GM10847 (cell line): Measurements from ENCODE around the gene C16orf89.
"Not testable (repeated sequence)": the region's sequence is repeated elsewhere in the genome, so short reads cannot be mapped to it uniquely, and the experiment has no call there.

Source experiments
- POLR2A ChIP-seq: IDR thresholded peaks from 2 replicates; pipeline ENCODE4 v1.6.1; 2011; ENCODE audit not compliant: insufficient read length; ENCODE audit errors: extremely low read depth

Gene C16orf89, protein sequence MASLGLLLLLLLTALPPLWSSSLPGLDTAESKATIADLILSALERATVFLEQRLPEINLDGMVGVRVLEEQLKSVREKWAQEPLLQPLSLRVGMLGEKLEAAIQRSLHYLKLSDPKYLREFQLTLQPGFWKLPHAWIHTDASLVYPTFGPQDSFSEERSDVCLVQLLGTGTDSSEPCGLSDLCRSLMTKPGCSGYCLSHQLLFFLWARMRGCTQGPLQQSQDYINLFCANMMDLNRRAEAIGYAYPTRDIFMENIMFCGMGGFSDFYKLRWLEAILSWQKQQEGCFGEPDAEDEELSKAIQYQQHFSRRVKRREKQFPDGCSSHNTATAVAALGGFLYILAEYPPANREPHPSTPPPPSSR

GRCh38 chr16:5065813-5066212 lies at the start of gene C16orf89:
Gene C16orf89 (minus strand): TSS chr16:5065956. CDS start chr16:5065908, 48 bp downstream.
- no peak for TF ChIP-seq POLR2A

GRCh38 chr16:5108505-5109158 lies 42.9 kb upstream of the C16orf89 start:
- no peak for TF ChIP-seq POLR2A

GRCh38 chr16:5097470-5098220 lies 31.9 kb upstream of the C16orf89 start, which contains the start of gene EEF2KMT:
Gene EEF2KMT (minus strand): TSS chr16:5097795. CDS start chr16:5097739, 56 bp downstream.
- TF ChIP-seq POLR2A = not testable (repeated sequence)

- TF ChIP-seq POLR2A = no peak
Observed at GRCh38 chr16:5078626-5079025, 12.9 kb upstream of the C16orf89 start.

DNA sequence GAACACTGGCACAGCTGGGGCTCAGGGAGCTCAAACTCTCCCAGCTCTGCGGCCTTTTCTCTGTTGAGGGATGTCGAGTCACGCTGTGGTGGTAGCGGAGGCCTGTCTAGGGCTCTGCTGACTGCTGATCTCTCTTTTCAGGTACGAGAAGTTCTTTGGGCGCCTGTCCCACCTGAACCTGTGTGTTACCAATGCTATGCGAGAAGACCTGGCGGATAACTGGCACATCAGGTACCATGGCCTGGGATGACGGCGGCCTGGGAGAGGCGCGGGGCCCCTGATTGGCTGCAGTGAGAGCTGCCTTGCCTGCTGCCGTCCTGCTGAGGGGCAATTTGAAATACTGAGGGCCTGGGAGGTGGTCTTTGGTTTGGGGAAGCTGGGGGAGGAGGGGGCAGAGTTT lies 11.5 kb upstream of the C16orf89 start:
- TF ChIP-seq POLR2A = no peak

DNA sequence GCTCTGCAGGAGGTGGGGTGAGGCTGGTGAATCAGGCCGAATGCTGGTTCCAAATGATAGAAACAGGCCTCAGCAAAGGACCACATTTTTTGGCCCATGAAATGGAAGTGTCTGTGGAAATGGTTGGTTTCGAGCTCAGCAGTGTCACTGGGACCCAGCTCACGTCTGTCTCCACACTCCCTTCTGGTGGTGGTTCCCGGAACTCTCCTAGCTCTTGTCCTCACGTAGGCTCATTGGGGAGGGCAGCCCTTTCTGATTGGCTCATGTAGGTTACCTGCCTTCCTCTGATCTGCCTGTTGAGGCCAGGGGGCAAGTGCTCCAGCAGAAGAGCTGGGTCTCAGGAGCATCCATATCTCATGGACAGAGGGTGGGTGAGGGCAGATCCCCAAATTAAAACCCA lies 9.9 kb upstream of the C16orf89 start:
- no peak for TF ChIP-seq POLR2A

DNA sequence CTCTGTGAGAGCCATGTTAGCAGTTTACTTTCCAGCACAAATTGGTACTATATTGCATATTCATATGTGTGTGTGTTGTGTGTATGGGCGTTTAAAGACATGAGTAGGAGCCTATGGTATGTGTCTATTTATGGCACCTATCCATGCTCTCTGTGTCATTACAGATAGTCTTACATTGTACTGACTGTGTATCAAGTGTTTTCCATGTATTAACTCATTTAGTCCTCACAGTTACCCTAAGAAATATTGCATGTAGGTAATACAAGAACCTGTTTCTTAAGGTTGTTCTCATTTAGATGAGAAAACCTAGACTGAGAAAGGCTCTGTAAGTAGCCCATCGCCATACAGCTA lies 7.5 kb upstream of the C16orf89 start:
- TF ChIP-seq POLR2A = no peak

GRCh38 chr16:5072334-5073278 lies 6.8 kb upstream of the C16orf89 start:
- no peak for TF ChIP-seq POLR2A

DNA sequence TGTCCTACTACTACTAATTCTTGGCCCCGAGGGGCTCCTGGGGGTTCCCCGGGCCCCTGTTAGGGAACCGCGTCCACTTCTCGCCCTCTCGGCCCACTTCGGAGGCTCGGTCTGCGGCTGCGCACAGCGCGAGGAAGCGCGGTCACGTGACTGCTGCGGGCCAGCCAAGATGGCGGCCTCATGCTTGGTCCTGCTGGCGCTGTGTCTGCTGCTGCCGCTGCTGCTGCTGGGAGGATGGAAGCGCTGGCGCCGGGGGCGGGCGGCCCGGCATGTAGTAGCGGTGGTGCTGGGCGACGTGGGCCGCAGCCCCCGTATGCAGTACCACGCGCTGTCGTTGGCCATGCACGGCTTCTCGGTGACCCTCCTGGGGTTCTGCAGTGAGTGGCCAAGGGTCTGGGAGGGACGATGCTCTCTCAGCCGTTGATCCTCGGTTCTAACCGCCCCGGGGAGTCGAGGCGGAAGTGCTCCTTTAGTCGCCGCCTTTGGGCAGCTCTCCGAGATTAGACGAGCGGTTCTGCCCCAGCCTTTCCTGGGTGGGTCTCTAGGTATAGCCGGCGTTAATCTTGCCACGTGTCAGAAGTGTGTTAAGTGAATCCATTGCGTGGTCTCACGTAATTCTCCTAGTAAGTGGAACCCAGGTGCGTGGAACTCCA lies 6.1 kb upstream of the C16orf89 start, which contains the start of gene ALG1:
ALG1 (plus strand) TSS at position 163 of the 653 bp plus-strand sequence; CDS start at position 170, 7 bp downstream.
- TF ChIP-seq POLR2A = peak; percentile 96

- TF ChIP-seq POLR2A = no peak
Observed at GRCh38 chr16:5071341-5071680, 5.6 kb upstream of the C16orf89 start.

GRCh38 chr16:5070431-5071186 lies 4.9 kb upstream of the C16orf89 start:
- TF ChIP-seq POLR2A = no peak

- no peak for TF ChIP-seq POLR2A
Observed at GRCh38 chr16:5069854-5070253, 4.1 kb upstream of the C16orf89 start.

DNA sequence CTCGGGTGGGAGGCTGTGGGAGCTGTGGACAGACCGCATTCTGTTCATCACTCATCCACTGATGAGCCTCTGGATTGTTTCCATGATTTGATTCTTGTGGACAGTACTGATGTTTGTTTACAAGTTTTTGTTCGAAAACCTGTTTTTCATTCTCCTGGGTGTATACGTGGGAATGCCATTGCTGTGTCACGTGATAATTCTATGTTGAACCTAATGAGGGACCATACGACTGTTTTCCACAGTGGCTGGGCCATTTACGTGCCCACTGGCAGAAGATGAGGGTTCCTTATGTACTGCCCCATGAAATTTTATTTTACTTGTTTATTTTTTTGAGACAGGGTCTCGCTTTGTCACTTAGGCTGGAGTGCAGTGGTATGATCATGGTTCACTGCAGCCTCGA lies 3.3 kb upstream of the C16orf89 start:
- no peak for TF ChIP-seq POLR2A
